Measurements from ENCODE around the gene TBC1D22A.

TBC1D22A gene

DNA sequence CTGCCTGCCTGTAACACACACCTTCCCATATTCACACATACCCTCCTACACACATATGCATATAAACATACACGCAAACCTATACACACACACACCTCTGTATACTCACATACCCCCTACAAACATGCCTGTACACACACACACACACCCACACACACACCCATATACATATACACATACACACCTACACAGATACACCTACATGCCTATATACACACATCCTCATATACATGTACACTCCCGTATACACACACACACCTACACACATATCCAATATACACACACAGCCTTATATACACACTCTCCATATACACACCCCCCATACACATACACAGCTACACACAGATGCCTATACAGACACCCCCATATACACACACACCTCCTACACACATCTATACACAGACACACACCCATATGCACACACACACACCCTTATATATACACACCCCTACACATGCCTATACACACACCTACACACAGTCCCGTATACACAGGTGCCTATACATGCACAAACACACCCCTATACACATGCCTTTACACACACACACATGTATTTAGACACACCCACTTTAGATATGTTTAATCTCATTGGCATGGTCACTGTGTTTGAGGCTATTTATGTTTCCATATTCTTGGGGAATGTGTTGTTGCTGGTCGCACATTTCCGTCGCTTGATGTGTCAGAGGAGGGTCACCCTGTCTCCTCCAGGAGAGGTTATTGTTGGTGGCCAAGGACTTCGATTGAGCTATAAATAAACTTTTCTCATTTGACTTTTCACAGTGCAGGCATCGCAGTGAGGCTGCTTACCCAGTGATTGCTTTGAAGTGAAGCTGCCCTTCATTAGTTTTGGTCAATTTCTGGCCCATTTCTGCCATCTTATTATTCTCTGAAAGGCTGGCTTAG, 243.3 kb downstream of the TBC1D22A start:
- DNase-seq = no peak

DNA sequence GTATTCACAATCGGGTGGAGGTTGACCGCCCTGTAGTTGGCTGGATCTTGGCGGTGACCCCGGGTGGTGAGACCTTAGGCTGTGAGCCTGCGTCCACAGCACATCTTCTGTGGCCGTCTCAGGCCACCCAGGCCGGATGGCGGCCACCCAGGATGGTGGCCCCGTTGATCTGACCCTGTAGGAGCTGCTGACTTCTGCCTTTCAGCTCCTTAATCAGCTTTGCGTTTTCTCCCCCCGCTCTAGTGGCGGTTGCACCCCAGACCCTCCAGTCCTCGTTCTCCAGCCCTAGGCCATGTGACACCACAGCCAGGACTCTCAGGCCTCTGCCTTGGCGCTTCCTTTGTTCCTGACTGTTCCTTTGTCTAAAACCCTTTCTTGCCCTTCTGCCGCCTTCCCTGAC, 244.0 kb downstream of the TBC1D22A start:
- DNase-seq = no peak

DNA sequence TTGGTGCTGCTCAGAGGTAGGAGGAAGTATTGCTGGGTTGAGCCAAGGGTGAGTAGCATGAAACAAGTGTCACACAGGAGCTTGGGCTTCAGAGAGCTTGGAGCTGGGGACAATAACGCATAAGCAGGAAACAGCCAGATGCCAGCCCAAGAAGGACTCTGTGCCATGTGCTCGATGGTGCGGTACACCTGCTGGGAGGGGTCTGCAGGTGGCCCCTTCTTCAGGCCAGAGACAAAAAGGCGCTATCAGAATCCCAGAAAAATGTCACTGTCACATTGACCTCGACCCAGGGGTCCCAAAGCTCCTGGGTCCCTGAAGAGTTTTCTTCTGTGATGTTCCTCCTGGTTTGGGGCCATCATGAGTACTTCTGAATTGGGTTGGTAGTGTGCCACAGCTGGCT, 244.4 kb downstream of the TBC1D22A start:
- DNase-seq = no peak

DNA sequence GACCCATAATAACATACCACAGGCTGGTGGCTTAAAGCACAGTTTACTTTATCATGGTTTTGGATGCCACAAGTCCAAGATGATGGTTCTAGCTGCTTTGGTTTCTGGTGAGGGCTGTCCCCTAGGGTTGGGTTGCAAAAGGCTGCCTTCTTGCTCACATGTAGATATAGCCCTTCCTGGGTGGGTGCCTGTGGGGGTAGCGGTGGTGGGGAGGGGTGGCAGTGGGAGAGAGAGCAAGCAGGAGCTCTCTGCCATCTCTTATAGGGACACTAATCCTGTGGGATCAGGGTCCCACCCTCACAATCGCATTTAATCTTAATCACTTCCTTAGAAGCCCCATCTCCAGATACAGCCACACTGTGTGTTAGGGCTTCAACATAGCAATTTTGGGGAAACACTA, 245.0 kb downstream of the TBC1D22A start:
- DNase-seq = no peak

DNA sequence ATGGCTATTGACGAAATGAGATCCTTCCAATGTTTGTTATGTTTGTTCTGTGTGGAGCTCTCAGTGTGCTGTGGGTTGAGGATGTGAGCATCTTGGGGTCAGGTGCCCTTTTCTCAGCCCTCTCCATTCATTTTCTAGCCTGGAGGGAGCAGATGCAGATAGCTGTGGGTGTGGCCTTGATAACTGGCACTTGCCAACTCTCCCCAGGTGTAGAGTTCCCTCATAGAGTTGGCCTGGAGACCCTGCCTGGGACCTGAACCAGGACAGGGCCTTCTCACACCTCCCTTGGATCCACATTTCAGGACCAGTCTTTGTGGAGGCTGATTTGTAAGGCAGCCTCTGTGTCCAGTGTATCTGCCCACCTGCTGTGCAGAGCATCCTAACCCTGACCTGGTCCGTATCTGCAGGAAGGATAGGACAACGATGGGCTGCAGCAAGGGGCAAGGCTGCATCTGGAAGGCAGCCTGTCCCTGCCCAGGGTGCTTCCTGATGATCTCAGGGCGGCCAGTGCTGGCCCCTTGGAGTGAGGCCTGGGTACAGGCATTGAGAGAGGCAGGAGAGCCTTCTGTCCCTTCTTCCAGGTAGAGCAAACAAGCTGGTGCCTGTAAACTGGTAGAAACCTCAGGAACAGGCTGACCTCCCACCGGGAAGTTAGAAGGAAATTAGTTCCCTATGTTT, 245.9 kb downstream of the TBC1D22A start:
- no peak for DNase-seq

DNA sequence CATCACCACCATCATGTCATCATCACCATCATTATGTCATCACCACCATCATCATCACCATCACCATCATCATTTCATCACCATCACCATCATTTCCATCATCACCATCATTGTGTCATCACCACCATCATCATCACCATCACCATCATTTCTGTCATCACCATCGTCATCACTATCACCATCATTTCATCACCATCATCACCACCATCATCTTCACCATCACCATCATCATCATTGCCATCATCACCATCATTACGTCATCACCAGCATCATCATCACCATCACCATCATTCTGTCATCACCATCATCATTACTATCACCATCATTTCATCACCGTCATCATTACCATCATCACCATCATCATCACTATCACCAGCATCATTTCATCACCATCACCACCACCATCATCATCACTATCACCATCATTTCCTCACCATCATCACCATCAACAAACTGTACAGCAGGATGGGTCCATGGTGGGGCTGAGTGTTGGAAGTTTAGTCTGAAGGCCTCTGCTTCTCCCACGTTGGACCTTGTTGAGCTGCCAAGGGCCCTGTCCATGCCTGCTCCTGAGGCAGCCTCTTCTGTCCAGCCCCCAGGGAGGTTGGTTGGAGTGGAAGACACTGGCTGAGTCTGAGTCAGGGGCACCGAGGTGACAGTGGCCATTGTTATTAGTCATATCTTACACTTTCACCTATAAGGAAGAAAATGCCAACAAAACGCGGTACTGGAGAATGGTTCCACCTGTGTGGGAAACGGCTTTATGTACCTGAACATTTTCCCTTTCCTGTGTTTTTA, 247.1 kb downstream of the TBC1D22A start:
- no peak for DNase-seq

DNA sequence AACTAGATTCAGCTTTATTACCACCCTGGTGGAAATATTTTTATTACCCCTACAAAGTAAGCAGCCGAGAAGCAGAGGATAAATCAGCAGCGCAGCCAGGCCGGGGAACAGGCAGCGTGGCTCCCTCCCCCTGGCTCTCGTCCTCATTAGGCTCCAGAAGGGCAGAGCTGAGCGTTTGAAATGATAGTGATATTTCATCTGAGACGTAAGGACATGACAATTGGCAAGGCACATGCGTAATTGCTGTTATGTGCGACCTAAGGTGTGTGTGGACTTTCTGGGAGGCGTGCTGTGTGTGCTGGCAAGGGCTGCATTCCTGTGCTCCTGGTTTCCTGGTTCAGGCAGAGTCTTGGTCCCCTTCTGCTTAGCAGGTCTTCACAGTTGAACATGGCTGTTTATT, 247.8 kb downstream of the TBC1D22A start:
- no peak for DNase-seq

DNA sequence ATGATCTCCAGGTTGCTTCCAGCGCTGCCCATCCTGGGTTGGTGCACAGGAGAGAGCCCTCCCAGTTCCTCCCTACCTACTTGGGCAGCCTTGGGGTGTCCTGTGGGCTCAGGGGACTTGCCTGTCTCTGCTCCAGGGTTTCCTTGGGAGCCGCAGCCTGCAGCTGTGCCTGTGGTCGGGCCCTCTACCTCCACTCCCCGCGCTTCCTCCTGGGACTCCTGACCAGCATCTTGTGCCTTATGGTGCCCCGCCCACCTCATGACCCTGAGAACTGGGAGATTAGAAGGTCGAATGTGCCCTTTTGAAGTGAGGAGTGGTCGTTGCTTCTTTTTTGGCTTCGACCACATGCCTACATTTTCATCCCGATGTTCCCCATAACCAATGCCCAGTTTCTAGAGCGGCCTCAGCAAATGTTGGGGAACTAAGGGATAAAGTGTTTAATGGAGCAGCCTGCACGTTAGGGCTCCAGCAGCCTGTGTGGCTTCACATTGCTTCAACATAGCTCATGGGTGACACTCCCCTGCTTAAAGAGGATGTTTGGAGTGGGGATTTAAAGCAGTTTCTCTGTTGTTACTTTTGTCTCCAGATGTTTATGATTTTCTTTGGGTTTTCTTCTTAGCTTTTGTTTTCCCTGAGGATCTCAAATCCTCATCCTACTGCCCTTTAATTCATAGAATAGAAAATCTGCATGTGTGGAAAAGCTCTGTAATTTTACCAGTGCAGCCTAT, 248.8 kb downstream of the TBC1D22A start:
- no peak for DNase-seq

DNA sequence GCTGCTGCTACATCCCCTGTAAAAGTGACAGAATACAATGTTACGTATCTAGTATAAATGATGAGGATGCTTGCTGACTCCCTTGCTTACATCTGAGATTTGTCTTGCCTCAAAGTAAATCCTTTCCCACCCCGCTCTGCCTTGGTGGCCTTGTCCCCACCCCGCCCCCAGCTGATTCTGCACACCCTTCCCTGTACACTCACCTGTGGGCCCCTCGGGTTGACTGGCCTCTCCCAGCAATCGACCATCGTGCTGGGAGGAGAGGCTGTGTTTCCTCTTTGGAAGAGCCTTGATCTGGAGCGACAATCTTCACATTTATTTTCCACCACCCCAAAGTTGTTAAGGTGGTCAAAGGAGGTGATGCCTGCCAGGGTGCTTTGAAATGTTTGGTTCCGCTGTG, 249.4 kb downstream of the TBC1D22A start:
- DNase-seq = no peak

DNA sequence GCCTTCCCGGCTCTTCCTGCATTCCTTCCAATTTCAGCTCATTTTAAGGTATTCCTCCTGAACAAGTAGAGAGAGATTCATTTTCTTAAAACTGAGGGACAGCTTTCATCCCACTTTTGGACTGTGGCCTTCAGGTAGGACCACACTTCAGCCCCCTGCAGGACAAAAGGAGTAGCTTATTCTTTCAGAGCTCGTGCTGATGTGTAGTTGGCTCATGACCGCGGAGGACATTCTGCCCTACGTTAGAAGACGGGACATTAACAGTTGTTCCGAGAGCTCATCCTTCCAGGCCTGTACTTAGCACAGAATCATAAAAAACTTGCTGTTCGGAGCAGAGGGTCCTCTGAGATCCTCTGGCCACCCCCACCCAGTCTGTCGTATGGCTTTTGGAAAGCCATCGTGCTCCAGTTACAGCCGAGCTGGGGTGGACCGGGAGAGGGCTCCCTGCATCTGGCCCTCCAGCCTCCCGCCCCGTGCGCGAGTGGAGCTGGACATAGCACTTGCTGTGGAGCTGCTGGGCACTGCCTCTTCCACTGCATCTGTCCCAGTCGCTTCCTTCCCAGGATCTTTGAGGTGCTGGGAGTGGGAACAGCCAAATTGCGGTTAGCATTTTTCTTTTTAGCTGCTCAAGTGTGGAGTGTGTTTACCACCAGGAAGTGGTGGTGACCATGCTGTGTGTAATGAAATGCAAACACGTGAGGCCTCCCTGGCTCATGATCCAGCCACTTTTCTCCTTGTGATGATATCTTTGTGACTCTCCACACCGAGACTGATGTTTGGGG, 250.3 kb downstream of the TBC1D22A start:
- DNase-seq = no peak

DNA sequence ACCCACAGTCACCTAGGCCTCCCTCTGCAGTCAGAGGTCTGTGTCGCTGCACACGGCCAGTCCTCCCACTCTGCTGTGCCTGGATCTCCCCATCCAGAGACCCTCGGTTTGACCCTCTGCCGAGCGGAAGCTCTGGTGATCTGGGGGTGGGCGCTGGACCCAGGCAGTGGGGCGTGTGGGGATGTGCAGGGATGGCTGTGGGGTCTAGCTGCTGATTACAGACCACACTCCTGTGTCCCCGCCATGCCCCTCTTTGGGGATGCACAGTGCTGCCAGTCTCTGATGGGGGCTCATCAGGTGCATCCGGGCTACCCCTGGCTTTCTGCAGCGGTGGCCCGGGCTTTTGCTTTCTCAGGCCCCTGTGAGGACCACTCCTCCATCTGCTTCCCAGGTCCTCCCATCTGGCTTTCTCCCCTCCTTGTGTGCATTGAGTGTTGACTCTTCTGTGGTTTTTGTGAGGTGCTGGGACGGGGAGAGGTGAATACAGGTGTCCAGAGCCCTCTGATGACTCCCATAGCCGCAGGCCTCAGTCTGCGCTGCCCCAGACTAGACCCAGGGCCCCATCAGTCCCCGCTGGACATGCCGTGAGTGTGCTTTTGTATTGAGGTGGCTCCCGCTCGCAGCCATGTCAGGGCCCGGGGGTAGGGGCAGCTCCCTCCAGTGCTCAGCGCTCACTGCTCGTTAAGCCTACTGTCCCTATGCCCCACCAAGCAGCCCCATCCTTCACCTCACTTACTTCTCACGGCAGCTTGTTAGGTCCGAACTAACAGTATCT, 251.6 kb downstream of the TBC1D22A start:
- DNase-seq = no peak

DNA sequence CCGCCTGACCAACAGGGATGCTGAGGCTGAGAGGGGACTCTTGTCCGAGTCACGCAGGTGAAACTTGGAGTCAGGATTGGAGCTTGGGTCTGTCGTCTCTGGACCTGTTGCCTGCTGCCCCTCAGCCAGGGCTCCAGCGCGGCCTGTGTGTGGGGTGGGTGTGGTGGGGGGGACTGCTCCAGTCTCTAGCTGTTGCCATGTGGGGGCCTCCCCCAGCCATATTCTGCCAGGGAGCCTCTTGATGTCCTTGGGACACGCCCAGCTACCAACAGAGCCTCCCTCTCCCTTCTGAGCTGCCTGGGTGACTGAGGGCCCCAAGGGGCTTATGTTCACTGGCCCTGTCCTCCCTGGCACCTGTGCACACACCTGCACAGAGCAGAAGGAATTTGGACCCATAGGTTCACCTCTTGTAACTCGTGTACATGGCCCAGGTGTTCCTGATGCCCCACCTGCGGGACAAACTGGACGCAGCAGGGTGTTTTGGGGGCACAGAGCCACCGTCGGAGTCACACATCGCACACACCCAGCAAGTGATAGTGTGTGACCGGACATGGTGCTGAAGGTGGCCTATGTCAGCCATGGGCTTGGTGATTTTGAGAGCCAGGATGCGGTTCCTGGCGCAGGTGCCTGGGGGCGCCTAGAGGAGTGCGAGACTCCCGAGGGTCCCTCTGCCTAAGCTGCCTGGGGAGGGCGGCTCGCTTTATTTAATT, 252.3 kb downstream of the TBC1D22A start:
- DNase-seq = no peak

DNA sequence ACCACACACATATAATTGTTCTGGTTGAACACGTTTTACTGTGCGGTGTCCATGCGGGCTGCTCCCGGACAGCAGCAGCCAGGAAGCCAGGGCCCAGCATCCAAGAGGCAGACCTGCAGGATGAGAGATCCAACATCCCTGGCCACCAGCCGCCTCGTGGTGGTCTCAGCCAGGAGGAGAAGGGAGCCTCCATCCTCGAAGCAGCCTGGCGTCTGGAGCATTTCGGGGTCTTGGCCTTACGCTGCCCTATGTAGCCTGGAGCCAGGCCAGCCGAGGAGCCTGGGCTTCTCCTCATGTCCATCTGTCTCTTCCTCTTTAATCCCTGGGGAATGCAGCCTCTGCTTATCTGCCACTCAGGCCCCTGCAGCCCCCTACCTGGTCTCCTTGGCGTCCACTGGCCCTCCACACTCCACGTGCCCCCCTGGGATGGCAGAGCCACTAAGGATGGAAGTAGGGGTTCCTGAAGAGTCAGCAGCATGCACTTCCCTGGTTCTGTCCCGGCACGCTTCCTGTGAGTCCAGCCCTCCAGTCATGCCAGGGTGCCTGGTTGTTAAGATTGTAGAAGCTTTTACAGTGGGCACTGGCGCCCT, 253.2 kb downstream of the TBC1D22A start:
- no peak for DNase-seq

DNA sequence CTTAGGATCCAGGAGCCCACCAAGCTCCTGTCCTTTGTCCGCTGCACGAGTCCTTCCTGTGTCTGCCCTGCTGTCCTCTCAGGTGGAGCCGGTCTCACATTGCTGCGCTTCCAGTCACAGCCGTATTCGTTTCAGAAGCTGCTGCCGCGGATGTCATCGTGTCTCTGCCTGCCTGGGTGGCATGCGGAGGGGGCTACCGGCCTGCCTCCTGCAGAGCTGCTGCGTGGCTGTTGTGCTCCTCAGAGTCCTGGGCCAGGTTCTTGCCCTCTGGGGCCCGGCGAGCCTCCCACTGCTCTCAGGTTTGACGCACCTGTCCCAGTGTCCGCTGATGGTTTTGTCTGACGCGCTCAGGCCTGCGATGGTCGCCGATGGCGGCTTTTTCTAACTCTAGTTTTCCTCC, 254.2 kb downstream of the TBC1D22A start:
- DNase-seq = no peak

DNA sequence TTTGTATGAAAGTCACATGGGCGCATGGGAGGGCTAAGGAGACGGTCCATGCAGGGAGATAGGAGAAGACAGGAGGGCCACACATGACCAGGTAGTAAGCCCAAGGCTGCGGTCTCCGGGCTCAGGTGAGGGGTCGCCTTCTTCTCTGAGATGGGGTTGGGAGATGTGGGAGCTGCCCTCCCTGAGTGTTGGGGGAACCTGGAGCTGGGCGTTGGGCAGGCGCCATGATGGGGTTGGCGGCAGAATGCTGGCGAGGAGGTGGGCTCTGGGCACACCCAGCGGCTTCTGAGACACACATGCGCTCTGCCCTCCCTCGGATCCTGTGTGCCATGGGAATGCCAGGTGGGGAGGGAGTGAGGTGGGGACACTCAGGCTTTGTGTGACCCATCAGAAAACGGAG, 254.8 kb downstream of the TBC1D22A start:
- DNase-seq = no peak

DNA sequence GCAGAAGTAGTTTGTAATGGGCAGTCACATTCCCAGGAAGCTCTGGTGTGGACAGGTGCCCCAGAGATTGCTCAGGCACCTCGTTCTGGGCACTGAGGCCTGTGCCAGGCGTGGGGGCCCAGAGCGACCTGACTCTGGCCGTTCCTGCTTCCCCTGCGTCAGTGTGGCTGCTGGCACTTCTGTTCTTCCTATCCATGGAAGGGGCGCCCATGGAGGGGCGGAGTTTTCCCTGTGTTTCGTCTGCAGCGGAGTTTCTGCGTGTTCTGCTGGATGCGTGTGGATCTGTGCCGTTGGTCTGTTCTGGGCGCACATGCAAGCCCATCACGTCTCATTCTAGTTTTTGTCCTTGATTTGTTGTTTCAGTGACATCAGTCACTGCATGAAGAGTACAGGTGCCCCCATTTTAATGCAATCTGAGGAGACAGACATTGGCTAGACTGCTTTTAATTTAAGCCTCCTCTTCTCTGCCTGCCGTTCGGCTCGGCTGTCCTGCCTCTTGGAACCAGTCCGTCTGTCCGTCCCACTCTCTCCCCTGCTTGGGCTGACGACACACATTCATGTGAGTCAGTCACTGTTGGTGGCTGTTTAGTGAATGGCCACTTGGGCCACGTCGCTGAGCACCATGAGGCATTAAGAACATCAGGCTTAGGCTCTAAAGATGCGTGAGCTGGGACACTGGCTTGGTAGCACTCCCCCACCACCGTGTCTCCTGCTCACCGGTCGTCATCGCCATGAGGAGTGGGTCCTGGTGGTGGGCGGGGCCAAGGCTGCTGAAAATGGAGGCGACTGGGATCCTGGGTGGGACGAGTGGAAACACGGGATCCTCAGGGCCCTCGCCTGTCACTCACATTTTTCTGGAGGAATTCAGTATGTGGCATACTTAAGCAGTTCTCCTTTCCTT, 255.8 kb downstream of the TBC1D22A start:
- no peak for DNase-seq

DNA sequence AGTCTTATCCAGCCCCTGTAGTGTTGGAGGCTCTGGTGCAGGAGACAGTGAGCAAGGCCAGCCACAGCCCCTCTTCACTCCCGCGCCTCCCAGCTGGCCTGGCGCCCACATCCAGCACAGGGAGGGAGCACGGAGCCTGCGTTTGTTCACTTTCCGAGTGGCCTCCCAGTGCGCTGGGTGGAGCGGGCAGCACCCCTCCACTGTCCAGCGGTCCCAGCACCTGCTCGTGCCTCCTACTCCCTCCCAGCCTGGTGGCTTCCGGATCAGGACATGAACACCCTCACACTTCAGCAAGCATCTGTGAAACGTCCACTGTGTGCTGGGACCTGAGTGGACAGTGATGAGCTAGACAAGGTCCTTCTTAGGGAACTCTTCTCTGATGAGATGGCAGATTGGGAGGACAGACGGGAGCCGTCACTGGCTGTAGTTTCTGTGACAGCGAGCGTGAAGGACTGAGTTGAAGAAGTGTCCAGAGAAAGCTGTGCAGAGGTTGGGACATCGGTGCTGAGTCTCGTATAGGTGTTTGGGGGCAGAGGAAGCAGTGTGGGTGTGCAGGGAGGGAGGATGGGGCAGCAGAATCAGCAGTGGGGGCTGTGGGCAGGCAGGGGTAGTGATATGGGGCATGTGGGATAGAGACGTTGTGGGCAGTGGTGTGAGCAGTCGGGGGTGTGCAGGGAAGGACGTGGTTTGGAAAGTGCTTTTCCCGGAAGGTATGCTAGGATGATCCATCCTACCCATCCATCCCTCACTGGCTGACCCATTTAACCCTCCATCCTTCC, 256.8 kb downstream of the TBC1D22A start:
- no peak for DNase-seq

DNA sequence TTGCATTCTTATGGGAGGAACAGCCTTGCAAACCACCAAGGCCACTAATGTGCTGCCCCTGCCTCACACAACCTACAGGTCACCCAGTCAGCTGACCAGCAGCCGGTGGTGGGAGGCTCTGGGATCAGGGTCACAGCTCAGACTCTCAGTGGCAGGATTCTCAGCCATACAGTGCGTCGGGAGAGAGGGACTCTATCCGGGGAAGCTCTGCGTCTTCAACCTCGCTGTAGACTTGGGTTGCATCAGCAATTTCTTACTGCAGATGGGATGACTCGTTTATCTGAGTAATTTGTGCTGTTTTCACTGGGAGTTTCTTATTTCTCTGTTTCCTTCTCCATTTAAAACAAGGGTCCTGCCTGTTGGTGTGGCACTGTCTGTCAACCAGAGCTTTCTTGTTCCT, 257.7 kb downstream of the TBC1D22A start:
- DNase-seq = no peak

All from NCI-H82 (cell line).